NCI-H82 (cell line): Measurements from ENCODE around the gene DAPK1.
"Not testable (repeated sequence)": the region's sequence is repeated elsewhere in the genome, so short reads cannot be mapped to it uniquely, and the experiment has no call there.

Experiments
- DNase-seq: peaks from one replicate; lab custom pipeline; 2025; lab: John Stamatoyannopoulos, UW

Gene DAPK1

DNA sequence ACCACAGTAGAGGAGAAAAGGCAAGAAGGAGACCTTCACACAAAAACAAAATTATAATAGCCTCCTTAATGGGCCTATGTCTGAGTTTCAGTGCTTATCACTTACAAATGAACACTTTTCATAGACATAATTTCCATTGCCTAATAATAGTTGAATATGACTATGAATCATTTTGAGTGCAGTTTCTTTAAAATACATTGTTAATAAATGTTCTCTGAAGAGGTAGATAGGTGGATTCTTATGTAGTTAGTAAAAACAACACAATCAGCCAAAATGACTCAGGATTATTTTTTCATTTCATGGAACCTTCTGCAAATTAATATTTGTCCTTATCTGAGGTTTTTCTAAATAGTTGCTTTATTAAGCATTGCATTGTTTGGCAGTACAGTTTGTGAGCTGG is 45.6 kb downstream of the DAPK1 start:
- DNase-seq: no peak

DNA sequence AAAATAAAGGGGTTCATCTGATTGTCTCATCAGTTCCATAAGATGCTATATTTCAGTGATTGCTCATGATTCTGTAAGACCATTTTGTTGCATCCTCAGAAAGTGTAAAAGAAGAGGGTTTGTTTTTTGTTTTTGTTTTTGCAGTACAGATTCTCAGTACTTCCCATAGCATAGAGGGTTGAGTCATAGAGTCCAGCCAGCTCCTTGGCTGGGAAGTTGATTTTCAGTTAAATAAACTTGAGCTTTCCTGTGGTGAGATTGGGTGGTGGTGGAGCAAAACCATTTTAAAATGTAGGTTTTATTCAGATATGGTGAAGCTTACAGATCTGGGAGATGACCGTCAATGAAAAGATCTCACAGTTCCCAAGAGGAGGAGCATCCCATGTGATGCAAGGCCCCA is 48.2 kb downstream of the DAPK1 start:
- no peak for DNase-seq

DNA sequence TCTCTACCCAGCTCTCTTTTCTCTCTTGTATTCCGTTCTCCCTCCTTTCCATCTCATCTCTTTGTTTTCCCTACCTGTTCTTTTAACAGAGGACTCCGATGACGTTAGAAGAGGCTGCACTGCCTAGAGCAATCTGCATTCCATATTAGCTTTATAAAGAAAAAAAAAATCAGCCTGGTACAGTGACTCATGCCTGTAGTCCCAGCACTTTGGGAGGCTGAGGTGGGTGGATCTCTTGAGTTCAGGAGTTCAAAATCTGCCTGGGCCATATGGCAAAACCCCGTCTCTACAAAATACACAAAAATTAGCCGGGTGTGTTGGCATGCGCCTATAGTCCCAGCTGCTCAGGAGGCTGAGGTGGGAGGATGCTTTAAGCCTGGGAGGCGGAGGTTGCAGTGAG is 49.0 kb downstream of the DAPK1 start:
- DNase-seq: no peak

DNA sequence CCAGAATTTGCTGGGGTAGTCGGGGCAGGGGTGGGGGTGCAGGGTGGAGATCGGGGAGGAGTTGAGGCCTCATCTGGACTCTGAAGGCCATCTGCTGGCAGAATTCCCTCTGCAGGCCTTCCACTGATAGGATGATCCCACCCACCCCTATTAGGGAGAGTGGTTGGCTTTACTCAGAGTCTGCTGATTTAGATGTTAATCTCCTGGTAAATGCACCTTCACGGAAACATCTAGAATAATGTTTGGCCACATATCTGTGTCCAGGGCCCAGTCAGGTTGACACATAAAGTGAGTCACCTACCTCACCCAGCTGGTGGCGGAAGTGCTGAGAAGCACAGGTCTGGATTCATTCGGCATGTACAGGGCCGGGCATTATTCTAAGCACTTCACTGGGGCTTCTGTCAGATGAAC is 50.0 kb downstream of the DAPK1 start:
- peak; percentile 69 for DNase-seq

DNA sequence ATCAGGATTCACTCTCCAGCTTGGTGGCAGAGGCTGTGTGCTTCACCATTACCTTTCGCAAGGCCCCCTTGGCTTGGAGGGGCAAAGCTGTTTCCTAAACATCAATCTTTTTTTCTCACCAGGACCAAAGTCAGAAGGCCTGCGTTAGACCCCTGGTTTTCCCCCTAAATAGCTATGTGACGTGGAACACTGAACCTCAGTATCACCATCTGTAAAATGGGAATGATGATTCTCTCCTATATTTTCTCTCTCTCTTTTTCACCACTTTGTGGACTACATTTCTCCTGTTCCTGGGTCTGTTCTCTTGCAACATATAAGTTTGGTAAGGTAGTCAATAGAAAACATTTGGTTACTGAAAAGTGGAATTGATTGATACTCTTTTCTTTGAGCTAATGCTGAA is 50.5 kb downstream of the DAPK1 start:
- DNase-seq: no peak

DNA sequence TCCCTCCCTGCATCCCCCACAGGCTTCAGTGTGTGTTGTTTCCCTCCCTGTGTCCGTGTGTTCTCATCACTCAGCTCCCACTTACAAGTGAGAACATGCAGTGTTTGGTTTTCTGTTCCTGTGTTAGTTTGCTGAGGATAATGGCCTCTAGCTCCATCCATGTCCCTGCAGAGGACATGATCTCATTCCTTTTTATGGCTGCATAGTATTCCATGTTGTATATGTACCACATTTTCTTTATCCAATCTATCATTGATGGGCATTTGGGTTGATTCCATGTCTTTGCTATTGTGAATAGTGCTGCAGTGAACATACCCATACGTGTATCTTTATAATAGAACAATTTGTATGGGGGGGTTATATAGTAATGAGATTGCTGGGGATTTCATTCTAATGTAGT is 51.4 kb downstream of the DAPK1 start:
- DNase-seq: not testable (repeated sequence)

DNA sequence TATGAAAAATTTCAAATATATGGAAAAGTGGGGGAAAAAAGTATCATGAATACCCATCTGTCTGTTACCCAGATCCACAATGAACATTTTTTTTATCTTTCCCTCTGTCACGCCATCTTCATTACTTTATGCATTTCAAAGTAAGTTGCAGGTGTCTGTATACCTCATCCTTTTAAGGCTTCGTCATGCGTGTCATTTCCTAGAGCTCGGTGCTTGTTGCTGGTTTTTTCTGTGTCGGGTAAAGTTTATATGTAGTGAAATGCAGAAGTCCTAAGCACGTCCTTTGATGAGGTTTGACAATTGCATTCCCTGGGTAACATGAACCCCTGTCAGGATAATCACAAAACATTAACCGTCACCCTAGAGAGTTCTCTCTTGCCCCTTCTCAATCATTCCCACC is 52.1 kb downstream of the DAPK1 start:
- DNase-seq: no peak

DNA sequence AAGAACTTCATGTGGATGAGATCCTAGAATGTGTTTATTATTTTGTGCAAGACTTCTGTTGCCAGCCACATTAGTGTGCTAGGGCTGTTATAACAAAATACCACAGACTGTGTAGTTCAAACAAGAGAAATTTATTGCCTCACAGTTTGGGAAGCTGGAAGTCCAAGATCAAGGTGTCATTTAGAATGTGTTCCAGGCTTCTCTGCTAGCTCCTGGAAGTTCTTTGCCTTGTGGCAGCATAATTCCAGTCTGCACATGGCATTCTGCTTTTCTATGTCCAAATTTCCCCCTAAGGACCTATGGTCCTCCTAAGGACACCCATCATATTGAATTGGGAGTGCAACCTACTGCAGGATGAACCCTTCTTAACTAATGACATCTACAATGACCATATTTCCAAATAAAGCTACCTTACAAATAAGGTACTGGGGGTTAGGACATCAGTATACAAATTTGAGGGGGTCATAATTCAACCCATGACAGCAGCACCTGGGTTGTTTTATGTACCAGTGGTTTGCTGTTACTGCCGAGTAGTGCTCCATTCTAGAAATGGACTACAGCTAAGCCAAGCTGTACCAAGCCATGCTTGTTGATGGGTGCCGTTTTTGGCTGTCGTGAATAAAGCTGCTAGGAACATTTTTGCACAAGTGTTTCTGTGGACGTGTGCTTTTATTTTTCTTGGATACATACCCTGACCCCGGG is 52.7 kb downstream of the DAPK1 start:
- no peak for DNase-seq

DNA sequence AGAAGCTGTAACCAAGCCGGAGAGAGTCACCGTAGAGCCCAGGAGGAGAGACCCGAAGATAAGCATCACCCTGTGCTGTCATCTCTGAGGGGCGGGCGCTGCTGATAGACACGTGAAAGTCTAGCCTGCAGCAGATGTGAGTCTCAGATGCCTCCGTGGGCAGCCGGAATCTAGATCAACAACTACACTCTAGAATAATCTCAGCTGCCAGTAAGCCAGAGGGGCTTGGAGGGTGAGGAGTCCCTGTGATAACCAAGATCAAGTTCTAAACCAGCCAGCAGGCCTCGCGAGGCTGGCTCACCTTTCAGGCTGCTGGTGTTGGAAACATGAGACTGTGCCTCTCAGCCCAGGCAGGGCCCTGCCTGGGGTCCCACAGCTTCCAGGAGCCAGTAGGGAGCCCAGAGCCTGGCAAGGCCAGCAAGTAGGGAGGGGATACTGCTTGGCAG is 54.1 kb downstream of the DAPK1 start:
- DNase-seq: no peak

DNA sequence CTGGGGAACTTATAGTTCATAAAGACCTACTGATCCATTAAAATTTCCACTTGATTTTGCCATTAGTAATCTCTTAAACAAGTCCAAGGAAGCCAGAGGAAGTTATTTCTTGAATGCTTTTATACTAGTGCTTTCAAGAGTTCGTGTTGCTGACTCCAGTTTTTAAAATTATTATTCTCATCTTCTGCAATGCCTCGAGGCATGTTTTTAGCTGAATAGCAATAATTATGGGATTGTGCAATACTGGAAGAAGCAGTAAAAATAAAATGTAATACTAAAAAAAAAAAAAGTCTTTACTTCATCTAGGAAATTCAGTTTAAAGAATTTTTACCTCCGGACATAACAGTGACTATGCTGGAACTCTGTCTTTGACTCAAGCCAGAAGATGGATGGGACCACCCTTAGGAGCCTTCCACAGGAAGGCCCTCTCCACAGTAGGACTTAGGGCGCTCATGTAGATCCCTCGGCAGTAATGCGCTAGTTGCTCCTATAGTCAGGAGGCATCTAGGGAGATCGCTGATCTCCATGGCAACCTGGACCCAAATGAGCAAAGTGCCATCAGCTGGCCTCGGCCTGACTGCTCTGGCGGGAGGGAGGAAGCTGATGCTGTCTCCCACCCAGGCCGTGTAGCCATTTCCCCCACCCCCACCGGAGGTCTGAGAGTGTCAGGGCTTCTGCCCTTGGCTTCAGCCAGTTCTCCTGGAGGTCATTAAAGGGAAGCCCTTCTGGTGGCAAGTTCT is 56.7 kb downstream of the DAPK1 start:
- DNase-seq: no peak

DNA sequence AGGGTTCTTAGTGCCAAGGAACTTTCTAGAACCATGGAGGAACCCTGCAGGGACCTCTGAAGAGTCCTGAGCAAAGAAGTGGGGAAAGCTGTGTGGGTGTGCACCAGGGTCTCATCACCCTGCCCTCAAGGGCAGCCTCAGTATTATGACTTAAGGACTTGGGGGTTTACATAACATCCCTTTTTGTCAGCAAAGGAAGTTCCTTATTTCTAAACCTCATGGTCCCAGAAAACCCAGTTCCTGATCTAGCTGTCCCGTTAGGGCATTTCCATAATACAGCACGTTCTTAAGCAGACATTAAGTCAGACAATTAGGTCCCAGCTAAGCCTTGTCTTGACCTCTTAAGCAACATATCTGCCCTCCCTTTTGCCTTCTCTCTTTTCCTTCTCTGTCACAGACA is 57.3 kb downstream of the DAPK1 start:
- DNase-seq: no peak

DNA sequence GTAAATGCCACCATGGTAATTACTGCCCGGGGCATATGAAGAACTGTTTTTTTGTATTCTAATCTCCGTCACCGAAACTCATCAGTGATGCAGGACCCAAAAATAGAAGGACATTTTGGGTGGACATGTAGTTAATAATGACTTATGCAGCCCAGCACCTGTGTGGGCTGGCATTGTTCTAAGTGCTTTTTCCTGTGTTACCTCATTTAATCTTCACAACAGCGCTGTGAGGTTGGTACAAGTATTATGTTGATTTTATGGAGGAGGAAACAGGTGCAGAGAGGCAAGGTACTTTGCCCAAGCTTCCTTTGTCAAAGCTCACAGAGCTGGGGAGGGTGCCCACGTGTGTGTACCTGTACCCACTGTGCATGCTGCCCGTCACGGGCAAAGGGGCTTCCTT is 58.4 kb downstream of the DAPK1 start:
- DNase-seq: no peak

DNA sequence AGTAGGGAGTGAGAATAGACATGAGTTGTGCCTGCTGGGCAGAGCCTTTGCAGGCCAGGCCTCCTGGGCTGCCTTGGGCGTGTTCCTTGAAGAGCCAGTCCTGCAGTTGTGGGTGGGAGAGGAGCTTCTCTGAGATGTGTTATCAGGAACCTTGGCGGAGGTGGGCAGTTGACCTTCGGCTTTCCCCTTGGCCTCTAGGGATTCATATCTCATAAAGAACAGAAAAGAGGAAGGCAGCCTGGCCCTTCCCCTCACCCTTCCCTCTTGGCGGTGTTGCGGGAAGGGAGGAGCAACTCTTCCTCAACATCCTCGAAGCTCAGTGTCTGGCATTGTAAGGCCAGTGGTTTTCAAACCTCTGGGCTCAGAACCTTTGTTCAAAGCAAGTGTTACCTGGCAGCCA is 59.2 kb downstream of the DAPK1 start:
- DNase-seq: no peak

DNA sequence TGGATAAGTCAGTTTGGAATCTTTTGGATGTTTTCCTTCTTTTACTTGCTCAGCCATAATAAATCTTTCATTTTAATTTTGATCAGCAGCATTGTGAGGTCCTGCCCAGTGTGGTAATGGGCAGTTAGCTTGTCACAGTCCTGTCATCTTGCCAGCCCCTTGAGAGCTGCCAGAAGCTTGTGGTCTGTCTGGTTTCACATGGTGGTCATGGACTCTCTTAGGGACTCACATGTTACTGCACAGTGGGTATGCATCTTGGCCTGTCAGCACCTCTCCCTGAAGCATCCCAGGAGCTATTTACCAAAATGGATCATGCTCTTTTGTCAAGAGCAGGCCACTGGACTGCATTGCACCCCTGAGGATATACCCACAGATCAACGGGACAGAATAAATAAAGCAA is 60.3 kb downstream of the DAPK1 start:
- DNase-seq: no peak

DNA sequence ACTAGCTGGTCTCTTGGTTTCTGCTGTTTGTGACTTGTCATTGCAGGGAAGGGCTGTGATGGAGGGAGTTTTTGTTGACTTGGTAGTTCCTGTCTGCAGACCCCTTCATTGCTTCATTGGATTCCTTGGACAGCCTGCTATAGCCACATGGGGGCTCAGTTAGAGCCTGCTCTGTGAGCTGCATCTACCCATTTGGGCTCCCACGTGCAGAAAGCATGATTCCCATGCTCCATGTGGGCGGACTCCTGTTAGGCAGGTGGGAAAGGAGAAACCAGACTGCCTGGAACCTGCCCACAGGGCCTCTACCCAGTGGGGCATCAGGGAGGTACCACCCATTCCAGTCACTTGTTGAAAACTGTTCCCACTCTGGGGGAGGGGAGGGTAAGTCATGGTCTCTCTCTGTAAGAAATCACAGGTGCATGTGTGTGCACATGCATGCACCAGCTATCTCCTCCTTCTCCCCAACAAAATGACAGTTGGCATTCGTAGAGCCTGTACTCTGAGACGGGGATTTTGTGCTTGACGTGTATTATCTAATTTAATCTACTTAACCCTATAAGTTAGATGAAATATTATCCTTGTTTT is 61.0 kb downstream of the DAPK1 start:
- DNase-seq: no peak

DNA sequence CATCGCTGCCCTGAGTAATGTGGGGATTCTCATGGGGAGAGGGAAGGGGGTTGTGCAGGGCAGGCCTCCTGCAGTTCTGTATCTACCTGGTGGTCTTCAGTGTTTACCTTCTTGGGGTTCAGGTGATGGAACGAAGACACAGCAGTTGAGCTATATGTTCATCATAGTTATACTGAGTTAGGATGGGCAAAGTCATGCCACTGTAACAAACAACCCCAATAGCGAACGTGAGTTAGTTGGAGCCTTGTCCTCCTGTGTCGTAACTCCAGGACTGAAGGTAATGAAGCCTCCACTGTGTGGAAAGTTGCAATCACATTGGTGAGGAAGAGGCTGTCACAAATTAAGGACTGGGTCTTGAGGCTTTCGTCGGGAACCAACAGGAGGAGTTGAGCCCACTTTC is 64.4 kb downstream of the DAPK1 start:
- DNase-seq: no peak

DNA sequence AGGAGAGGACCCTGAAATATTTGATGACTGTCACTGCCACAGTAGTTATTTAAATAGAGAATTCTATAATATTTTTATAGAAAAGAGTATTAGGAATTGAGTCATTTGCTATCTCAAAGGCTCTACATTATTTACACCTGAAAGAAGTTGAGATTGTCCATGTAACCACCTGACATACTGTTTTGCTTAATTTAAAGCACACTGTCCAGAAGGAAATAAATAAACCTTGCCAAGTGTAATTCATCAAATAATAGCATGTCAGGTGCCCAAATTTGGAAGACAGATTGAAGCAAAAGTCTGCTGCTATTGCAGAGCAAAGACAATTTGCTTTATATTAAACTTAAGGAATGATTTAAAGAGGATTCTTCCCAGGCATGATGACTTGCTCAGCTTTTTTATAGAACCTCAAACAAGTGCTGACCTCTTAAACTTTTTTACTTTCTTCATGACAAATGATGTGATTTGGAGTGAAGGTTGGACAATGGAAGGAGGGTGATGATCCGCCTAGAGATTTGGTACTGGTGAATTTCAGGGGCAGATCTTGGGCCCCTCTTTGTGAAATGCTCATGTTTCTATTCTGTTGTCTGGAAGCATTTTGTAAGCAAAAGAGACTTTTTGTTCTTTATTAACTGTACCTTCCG is 65.0 kb downstream of the DAPK1 start:
- no peak for DNase-seq

DNA sequence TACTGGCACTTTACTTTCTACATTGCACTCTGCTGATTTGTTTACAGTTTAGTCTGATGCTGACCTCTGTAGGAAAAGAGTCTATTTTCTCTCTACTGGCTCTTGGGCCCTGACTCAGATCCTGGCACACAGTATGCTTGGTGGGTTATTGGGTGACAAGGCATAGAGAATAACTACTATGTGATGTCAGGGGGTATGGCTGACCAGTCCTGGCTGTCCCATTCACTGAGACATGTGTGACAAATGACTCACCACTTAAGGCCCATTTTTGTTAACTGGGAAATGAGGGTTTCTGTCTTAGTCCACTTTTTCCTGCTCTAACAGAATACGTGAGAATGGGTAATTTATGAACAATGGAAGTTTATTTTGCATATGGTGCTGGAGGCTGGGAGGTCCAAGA is 66.4 kb downstream of the DAPK1 start:
- DNase-seq: no peak

DNA sequence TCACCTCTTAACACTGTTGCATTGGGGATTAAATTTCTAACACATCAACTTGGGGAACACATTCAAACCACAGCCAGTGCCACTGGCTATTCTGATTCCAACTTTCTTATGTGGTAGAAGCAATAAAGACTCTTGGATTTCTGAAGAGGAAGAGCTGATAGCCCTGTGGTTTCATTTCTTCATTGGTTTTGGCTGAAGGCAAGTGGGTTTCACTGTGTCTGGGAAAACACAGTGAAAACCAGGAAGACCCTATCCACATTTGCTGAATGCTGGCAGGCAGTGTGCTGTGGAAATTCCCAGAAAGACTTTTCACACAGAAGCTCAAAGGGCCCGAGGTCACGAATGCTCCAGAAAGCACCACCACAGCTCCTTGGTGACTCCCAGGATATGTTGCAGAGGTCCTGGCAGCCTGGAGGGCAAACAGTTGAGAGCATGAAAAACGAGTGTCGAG is 67.1 kb downstream of the DAPK1 start:
- no peak for DNase-seq

DNA sequence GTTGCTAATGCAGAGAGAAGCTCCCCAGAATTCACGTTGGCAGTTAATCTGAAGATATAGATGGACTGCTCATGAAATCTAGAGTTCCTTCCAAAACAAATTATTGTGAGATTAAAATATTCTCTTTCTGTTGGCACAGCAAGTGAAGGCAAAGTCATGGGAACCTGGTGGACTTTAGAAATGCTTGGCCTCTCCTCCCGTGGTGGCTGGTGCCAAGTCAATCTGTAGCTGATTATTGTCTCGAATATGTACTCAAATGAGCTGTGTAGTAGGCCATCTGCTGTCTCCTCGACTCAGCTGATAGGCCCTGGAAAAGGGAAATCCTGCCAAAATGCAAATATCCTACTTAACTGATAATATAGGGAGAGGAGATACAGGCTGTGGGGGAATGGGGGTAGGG is 69.3 kb downstream of the DAPK1 start:
- DNase-seq: no peak

DNA sequence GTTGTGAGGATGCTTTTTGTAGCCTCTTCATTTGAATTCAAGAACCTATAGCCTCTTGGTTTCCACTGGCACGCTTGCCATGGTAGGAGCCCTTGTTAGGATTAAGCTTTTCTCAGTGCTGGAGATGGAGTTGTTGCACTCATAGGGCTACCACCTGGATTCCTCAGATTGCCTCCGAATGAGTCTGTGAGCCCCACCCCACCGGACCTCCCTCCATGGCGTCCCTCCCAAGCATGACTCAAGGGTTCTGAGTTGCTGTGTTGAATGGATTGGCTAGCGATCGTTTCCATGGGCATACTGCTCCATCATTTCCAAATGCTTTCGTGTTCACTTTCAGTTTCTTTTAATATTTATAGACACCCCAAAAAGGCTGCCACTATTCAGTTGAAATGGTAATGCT is 69.9 kb downstream of the DAPK1 start:
- DNase-seq: no peak

DNA sequence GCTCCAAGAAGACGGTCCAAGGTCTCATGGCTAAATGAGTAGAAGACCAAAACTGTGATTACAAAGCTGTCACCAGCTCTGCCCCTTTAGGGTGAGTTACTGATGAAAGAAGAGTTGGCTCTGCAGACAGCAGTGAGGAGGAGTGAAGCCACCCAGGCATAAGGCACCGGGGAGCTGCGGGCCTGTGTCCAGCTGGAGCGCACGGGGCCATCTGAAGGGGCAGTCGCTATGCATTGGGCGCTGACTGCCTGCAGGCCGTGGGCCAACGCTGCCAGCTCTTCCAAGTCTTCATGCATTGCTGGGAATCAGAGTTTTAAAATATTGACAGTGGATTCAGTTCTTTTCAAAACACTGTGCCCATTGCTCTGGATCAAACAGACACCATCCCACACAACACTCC is 70.3 kb downstream of the DAPK1 start:
- no peak for DNase-seq

DNA sequence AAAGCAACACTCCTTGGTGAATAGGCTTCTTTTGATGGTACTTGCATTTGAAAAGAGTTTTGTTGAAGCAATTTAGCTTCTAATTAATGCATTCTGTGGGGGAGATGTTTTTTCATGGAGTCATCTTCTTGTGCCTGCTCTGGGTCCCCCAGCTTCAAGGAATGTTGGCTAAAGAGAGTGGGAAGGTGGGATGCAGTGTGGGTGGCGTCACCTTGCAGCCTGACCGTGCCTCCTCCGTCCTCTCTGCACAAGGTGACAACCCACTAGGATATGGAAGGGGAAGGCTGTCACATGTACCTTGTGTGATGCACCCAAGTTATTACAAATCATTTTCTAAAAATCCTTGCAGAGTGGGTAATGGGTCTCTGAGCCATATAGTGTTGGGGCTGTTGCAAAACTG is 70.7 kb downstream of the DAPK1 start:
- no peak for DNase-seq
